ENCODE data around the gene CBFA2T3. TPM values are rescaled to one million over a fixed set of nuclear protein-coding genes. Genes with fewer than 3 reads are reported as not detected.

Gene CBFA2T3
- total RNA-seq, 1 experiment from 2014 or later: 13.7 TPM

- DNase-seq (ENCODE audit: low read depth, low spot score) (no peak), ATAC-seq (no peak)
- no TSS peak for BruUV-seq (replicated peaks)
- Histone ChIP-seq H3K9me3 (ENCODE audit: control insufficient read depth, insufficient read depth, low read depth, low read length) (no peaks in the 10 kb centered on the region), H3K27ac (ENCODE audit: low read length) (no peak overlapping the region), H3K36me3 (ENCODE audit: control insufficient read depth, insufficient read depth, low read length) (no peaks in the 10 kb centered on the region), H3K4me3 (ENCODE audit: low read depth in 2 of 2, low read length in 2 of 2) (no peak overlapping the region), H3K4me1 (ENCODE audit: control insufficient read depth, insufficient read depth, low read length) (no peaks in the 10 kb centered on the region), H3K27me3 (ENCODE audit: control insufficient read depth, insufficient read depth, low read length) (no peaks in the 10 kb centered on the region)
- ChIA-PET CTCF (interaction anchor here (0.6 kb wide), 1 partner anchor 162 kb away, joined by 3 read pairs; no protein-coding TSS in a partner anchor), POLR2A (no interaction called here)
- in situ Hi-C loops (cut with HindIII; ENCODE audit: low pct_unique_long_range_greater_than_20kb, low sequenced_read_pairs) (no loop called here), intact Hi-C loops (cut with micrococcal nuclease; ENCODE audit: unreplicated experiment) (no loop called here)
- TF ChIP-seq SIN3A (IDR thresholded peaks at IDR 0.05; ENCODE audit: borderline replicate concordance, insufficient read depth, low read depth, low read length) (no peak), TCF7L2 (IDR thresholded peaks at IDR 0.05; ENCODE audit: low read depth, low read length) (no peak), REST (IDR thresholded peaks at IDR 0.05; ENCODE audit: insufficient read depth in 1 of 2, low read depth in 2 of 2, low read length in 1 of 2) (no peak), CTCF (IDR thresholded peaks at IDR 0.05) (no peak), POLR2AphosphoS5 (IDR thresholded peaks at IDR 0.05; ENCODE audit: low read depth, low read length) (no peak)
Measured at GRCh38 chr16:88847654-88848053, 129.4 kb downstream of the CBFA2T3 start.

- no peaks in the 10 kb centered on the region for H3K27me3 ChIP-seq (ENCODE audit: control insufficient read depth, insufficient read depth, low read length)
- H3K36me3 ChIP-seq (ENCODE audit: control insufficient read depth, insufficient read depth, low read length): no peaks in the 10 kb centered on the region
- TF ChIP-seq TCF7L2 (IDR thresholded peaks at IDR 0.05; ENCODE audit: low read depth, low read length) (no peak), REST (IDR thresholded peaks at IDR 0.05; ENCODE audit: insufficient read depth in 1 of 2, low read depth in 2 of 2, low read length in 1 of 2) (no peak), CTCF (IDR thresholded peaks at IDR 0.05) (no peak), POLR2AphosphoS5 (IDR thresholded peaks at IDR 0.05; ENCODE audit: low read depth, low read length) (no peak), SIN3A (IDR thresholded peaks at IDR 0.05; ENCODE audit: borderline replicate concordance, insufficient read depth, low read depth, low read length) (no peak)
- no peak for ATAC-seq
- no peak for DNase-seq (ENCODE audit: low read depth, low spot score)
- in situ Hi-C loops (cut with HindIII; ENCODE audit: low pct_unique_long_range_greater_than_20kb, low sequenced_read_pairs) (no loop called here), intact Hi-C loops (cut with micrococcal nuclease; ENCODE audit: unreplicated experiment) (no loop called here)
- H3K9me3 ChIP-seq (ENCODE audit: control insufficient read depth, insufficient read depth, low read depth, low read length): no peaks in the 10 kb centered on the region
- no peaks in the 10 kb centered on the region for H3K4me1 ChIP-seq (ENCODE audit: control insufficient read depth, insufficient read depth, low read length)
- BruUV-seq (replicated peaks): no TSS peak
- no peak overlapping the region for H3K4me3 ChIP-seq (ENCODE audit: low read depth in 2 of 2, low read length in 2 of 2)
- no peak overlapping the region for H3K27ac ChIP-seq (ENCODE audit: low read length)
- ChIA-PET CTCF (interaction anchor here (0.6 kb wide), 1 partner anchor 11 kb away, joined by 4 read pairs; no protein-coding TSS in a partner anchor), POLR2A (no interaction called here)
Measured at GRCh38 chr16:88846088-88846487, 130.9 kb downstream of the CBFA2T3 start.
